ENCODE data around the gene HAND2. TPM values are rescaled to one million over a fixed set of nuclear protein-coding genes. Genes with fewer than 3 reads are reported as not detected.

Gene HAND2
- not detected in 2 replicates for total RNA-seq (2014; rRNA removed; shearing (Covaris generic))

GRCh38 chr4:173529477-173530325, at the start of gene HAND2:
HAND2 (minus strand) TSS chr4:173530229; CDS start chr4:173529289, 940 bp downstream.
- DNase-seq (ENCODE audit: low spot score) = no peak

- no peak for DNase-seq (ENCODE audit: low spot score)
These were observed 48.9 kb upstream of the HAND2 start for GRCh38 chr4:173578956-173579355.

- DNase-seq (ENCODE audit: low spot score) = no peak
These were observed 47.9 kb upstream of the HAND2 start for GRCh38 chr4:173577963-173578362.

- DNase-seq (ENCODE audit: low spot score) = no peak
These were observed 45.6 kb upstream of the HAND2 start for GRCh38 chr4:173575482-173576152.

- no peak for DNase-seq (ENCODE audit: low spot score)
These were observed 43.7 kb upstream of the HAND2 start for GRCh38 chr4:173573725-173574124.

GRCh38 chr4:173573286-173573685, 43.3 kb upstream of the HAND2 start:
- DNase-seq (ENCODE audit: low spot score) = no peak

GRCh38 chr4:173572493-173573129, 42.6 kb upstream of the HAND2 start:
- DNase-seq (ENCODE audit: low spot score) = no peak

GRCh38 chr4:173571620-173572019, 41.6 kb upstream of the HAND2 start:
- no peak for DNase-seq (ENCODE audit: low spot score)

- DNase-seq (ENCODE audit: low spot score) = no peak
These were observed 35.3 kb upstream of the HAND2 start for GRCh38 chr4:173565281-173565680.

- DNase-seq (ENCODE audit: low spot score) = no peak
These were observed 34.4 kb upstream of the HAND2 start for GRCh38 chr4:173564461-173564860.

- DNase-seq (ENCODE audit: low spot score) = no peak
These were observed 30.9 kb upstream of the HAND2 start for GRCh38 chr4:173560896-173561295.

- DNase-seq (ENCODE audit: low spot score) = no peak
These were observed 26.5 kb upstream of the HAND2 start for GRCh38 chr4:173556398-173557131.

GRCh38 chr4:173547889-173548288, 17.9 kb upstream of the HAND2 start:
- no peak for DNase-seq (ENCODE audit: low spot score)

- no peak for DNase-seq (ENCODE audit: low spot score)
These were observed 16.7 kb upstream of the HAND2 start for GRCh38 chr4:173546776-173547175.

GRCh38 chr4:173545440-173545839, 15.4 kb upstream of the HAND2 start:
- DNase-seq (ENCODE audit: low spot score) = no peak

- no peak for DNase-seq (ENCODE audit: low spot score)
These were observed 13.2 kb upstream of the HAND2 start for GRCh38 chr4:173543266-173543665.

GRCh38 chr4:173539986-173540385, 10.0 kb upstream of the HAND2 start:
- no peak for DNase-seq (ENCODE audit: low spot score)

GRCh38 chr4:173538909-173539445, 8.9 kb upstream of the HAND2 start:
- DNase-seq (ENCODE audit: low spot score) = no peak

- no peak for DNase-seq (ENCODE audit: low spot score)
These were observed 8.3 kb upstream of the HAND2 start for GRCh38 chr4:173538148-173538908.

GRCh38 chr4:173537613-173538147, 7.7 kb upstream of the HAND2 start:
- no peak for DNase-seq (ENCODE audit: low spot score)

Data from HT-29 (cell line).